Fibroblast of villous mesenchyme (primary cell): ENCODE data around the gene SHANK3. TPM values are rescaled to one million over a fixed set of nuclear protein-coding genes. Genes with fewer than 3 reads are reported as not detected.

Source experiments
- DNase-seq: peaks from one replicate; pipeline ENCODE4 v3.0.0-alpha.2; 2010; ENCODE audit warnings: low read depth
- H3K4me3 ChIP-seq: 2 replicates; pipeline ENCODE4 v1.5.1; 2011; ENCODE audit warnings: low read depth, mild to moderate bottlenecking, low read length
- CTCF ChIP-seq: IDR thresholded peaks from 2 replicates; pipeline ENCODE4 v1.5.1; 2012; ENCODE audit warnings: low read depth, mild to moderate bottlenecking, low read length; ENCODE audit not compliant: insufficient read depth
- total RNA-seq: library from RNA; depleted of rRNA; stranded (reverse); fragments of >200 nt; gene quantifications from 2 replicates; pipeline ENCODE4 v1.2.3, GENCODE V29; 2012

SHANK3 gene
- total RNA-seq: 0.64 and 0.86 TPM in 2 replicates

- H3K4me3 ChIP-seq: no peak within 1 kb of the TSS
- no peak for TF ChIP-seq CTCF
- no peak for DNase-seq
These were observed at the start of gene SHANK3 for GRCh38 chr22:50672471-50673230. TSS of gene SHANK3 (plus strand) at chr22:50672823.

- no peak for DNase-seq
- no peak for TF ChIP-seq CTCF
- H3K4me3 ChIP-seq: no peak overlapping the region
These were observed 48.1 kb upstream of the SHANK3 start for GRCh38 chr22:50624347-50625130.

- no peak for TF ChIP-seq CTCF
- H3K4me3 ChIP-seq: no peak overlapping the region
- DNase-seq: no peak
These were observed 47.5 kb upstream of the SHANK3 start for GRCh38 chr22:50625131-50625567.

GRCh38 chr22:50625568-50626313 is 46.9 kb upstream of the SHANK3 start:
- TF ChIP-seq CTCF: no peak
- no peak overlapping the region for H3K4me3 ChIP-seq
- DNase-seq: no peak

GRCh38 chr22:50626314-50626849 is 46.2 kb upstream of the SHANK3 start:
- no peak for DNase-seq
- H3K4me3 ChIP-seq: no peak overlapping the region
- no peak for TF ChIP-seq CTCF

- H3K4me3 ChIP-seq: peak overlapping the region; percentile 89
- DNase-seq: no peak
- TF ChIP-seq CTCF: no peak
These were observed 45.6 kb upstream of the SHANK3 start for GRCh38 chr22:50626850-50627641.
